ENCODE data around the gene DVL2.
"Not testable (repeated sequence)": the region's sequence is repeated elsewhere in the genome, so short reads cannot be mapped to it uniquely, and the experiment has no call there.

DVL2 gene

DNA sequence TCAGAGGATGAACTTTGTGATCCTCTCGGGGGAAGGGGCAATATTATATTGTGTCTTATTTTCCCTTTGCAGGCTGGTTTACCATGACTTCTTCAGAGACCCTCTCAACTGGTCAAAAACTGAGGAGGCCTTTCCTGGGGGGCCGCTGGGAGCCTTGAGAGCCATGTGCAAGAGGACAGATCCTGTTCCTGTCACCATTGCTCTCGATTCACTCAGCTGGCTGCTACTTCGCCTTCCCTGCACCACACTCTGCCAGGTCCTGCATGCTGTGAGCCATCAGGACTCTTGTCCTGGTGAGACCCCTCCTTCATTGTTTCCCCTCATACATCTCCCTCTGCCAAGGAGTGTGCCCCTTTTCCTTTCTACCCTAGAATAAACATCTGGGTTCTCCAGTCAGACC lies 20.2 kb upstream of the DVL2 start:
- DNase-seq: no peak

DNA sequence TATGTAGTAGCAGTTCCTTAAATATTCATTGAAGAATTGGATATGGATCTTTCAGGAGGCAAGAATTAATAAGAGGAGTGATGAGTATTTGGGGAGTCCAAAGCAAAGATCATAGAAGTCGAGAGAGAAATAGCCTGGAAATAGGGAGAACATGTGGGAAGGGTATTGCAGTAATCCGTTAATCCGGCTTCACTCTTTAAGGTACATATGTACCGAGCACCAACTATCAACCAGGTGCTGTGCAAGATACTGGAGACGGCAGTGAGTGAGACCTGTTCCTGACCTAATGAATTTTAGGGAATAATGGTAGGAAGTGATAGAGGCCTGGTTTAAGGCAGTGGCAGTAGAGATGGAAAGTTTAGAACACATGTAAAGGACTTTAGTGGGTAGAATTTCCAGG lies 18.8 kb upstream of the DVL2 start:
- no peak for DNase-seq

DNA sequence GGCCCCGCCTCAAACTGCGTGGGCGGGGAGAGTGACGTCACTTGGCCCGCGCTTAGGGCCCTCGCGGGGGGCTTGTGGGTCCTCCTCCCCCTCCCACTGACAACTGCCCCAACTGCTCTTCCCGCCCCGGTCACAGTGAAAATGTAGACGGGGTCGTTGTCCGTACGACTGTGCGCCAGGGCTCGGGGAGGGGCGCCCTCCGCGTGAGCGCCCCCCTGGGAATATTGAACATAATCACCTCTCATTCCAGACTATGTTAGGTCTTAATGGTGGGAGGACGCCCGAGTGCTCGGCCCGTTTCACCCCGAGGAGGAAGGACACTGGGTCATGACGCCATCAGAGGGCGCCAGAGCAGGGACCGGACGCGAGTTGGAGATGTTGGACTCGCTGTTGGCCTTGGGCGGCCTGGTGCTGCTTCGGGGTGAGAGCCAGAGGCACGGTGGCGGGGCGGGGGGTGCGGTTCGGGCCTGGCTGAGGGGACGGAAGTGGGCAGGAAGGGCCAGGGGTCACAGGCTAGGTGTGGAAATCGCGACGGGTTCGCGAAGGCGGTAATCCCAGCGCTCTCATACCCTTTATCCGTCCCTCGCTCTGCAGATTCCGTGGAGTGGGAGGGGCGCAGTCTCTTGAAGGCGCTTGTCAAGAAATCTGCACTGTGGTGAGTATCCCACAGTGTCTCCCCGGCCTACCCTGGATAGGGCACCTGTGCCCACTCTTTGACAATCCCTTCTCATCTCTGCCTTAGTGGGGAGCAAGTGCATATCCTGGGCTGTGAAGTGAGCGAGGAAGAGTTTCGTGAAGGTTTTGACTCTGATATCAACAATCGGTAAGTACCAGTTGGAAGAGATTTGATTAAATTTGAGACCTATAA lies 18.1 kb upstream of the DVL2 start, which contains the start of gene ELP5:
Gene ELP5, plus strand, starts transcription at position 40 of the 868 bp plus-strand sequence. Its CDS starts 336 bp downstream, at position 376.
- DNase-seq: peak; percentile 62

DNA sequence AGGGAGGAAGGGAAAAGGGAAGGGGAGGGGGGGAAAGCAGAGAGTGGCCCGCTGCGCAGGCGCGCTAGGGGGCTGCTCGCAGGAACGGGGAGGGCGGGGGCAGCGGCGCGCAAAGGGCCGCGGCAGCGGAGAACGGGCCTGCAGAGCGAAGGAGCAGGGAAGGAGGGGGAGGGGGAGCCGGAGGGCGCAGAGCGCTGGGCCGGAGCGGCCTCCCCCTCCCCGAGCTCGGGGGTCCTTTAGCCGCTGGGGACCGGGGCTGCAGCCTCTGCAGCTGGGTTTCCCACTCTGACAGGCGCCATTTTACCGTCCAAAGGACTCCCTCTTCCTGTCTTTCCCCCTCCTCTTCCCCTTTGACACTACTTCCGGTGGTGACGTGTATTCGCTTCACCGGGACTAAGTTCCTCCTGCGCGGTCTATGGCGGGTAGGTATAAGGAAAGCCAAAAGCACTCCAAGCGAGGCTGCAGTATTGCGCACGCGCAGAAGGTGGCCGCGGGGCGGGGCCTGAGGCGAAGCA lies 17.4 kb upstream of the DVL2 start, which contains the start of gene CTDNEP1:
Gene CTDNEP1, minus strand, starts transcription at position 74 of the 515 bp plus-strand sequence. CDS start 438 bp downstream, outside the sequence.
- DNase-seq: peak; percentile 83

DNA sequence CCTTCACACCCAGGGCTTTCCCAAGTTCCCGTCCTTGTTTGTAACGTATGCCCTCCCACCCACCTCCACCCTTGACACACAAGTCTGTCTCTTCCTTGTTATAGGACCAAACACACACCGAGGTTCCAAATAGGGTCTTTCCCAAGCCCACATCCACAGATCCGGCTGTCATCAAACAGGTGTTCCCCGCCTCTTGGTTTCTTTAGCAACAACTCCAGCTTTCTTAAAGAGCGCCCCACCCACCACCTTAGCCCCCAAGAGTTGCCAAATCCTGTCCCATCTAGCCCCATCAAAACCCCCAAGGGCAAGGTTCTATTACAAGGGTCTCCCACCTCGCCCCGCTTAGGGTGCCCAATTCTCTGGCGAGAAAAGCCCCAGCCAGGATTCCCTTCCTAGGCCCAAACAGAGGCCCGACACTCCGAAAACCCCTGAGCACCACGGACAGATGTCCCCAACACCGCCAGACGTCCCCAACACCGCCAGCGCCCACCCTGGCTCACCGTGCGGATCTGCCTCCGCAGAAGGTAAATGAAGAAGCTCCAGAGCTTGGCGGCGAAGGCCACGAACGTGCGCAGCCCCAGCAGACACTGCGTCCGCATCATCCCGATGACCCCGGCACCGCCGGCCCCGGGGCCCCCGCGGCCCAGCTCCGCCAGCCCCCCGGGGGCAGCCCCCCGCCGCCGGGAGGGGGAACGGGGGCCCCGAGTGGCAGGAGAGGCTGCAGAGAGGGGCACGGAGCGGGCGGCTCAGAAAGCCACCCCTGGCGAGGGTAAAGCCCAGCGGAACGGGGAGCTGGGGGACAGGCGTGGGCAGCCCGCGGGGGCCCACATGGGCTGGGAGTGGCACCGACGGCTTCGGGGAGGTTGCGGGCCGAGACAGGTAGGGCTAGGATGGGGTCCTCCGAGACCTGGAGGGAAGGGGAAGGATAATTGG lies 16.6 kb upstream of the DVL2 start:
- DNase-seq: no peak

DNA sequence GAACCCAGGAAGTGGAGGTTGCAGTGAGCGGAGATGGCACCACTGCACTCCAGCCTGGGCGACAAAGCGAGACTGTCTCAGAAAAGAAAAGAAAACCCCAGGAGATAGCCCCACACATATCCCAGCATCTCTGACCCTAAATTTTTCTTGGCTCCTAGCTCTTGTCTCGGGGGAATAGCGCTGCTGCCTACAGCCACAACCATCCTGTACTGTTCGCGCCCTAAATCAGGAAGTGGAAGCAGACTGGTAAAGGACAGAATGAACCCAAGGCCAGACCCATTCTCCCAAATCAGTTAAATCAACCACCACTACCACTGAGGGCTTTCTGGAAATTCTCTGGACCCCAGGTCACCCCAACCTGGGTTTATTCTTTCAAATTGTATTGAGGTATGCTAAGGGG lies 15.5 kb upstream of the DVL2 start:
- DNase-seq: no peak

DNA sequence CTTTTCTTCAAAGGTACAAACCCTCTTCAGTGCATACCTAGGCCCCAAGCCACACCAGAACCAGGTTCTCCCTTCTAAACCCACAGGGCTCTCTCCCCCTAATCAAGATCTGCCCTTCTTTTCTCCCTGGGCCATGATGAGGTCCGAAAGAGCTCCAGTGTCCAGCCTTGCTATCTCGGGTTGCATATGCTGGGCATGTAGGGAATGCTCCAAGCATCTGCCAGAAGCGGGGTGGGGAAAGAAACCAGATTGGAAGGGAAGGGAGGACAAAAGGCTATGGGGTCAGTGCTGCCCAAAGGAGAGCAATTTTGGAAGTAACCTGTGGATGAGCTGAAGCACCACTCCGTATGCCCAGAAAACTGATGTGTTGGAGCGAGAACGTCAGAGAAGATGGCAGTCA lies 14.9 kb upstream of the DVL2 start:
- no peak for DNase-seq

DNA sequence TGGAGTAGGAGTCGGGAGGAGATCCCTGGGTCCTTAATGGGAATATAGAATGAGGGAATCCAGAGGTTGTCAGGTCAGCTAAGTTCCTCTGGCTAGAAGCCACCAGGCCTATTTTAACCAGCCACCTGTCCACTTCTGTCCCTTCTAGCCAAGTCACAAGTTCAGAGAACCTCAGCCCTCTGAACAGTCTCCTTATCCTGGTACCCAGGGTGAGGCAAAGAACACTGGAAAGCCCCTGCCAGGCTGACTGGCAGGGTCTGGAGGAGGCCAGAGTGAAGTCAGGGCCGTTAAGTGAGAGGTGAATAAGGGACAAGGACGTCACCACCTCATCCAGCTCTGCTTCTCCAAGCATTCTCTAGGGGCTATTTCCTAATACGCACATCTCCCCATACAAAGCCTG lies 14.5 kb upstream of the DVL2 start:
- no peak for DNase-seq

DNA sequence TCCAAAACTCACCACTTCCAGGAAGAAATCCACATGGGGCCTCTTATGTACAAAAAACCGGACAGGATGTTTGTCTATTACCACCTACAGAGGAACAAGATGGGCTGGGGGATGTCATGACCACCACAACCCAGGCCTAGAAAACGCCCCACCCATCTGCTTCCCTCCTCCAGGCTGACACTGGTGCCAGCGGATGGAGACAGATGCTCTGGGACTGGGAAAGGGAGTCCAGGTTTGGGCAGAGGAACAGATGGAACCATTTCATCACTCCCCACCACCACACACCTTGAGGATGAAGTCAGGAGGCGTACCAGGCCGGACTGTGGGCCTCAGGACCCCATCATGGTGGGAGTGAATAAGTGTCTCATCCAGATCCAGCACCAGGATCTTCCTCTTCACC lies 12.5 kb upstream of the DVL2 start:
- no peak for DNase-seq

DNA sequence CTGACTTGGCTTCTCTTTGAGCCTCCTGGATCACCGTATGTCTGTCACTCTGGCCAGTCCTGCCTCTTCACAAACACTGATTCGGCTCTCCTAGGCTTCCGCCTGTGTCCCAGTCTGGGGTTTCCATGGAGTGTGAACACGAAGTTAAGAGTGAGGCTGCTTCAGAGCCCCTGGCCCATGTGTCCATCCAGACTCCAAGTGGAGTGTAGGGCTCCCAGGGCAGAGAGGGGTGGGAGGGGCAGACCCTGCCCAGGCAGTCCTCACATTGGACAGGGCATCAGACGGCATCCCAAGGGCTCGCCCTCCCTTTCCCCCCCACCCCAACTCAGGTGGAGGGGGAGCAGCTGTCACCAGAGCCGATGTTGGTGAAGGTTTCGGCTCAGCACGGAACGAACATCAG lies 9.5 kb upstream of the DVL2 start:
- DNase-seq: not testable (repeated sequence)

DNA sequence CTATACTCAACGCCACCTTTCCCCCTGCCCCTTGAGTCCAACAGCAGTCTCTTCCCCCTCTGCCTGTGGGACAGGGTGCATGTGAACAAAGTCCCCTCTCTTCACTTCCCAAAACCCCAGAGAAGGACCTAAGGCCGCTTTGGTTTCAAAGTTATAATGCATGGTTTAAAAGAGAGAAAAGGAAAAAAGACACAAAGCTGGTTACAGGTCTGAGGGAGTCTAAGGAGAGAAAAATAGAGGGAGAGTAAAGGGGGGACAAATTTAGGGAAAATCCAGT lies 9.1 kb upstream of the DVL2 start:
- no peak for DNase-seq

DNA sequence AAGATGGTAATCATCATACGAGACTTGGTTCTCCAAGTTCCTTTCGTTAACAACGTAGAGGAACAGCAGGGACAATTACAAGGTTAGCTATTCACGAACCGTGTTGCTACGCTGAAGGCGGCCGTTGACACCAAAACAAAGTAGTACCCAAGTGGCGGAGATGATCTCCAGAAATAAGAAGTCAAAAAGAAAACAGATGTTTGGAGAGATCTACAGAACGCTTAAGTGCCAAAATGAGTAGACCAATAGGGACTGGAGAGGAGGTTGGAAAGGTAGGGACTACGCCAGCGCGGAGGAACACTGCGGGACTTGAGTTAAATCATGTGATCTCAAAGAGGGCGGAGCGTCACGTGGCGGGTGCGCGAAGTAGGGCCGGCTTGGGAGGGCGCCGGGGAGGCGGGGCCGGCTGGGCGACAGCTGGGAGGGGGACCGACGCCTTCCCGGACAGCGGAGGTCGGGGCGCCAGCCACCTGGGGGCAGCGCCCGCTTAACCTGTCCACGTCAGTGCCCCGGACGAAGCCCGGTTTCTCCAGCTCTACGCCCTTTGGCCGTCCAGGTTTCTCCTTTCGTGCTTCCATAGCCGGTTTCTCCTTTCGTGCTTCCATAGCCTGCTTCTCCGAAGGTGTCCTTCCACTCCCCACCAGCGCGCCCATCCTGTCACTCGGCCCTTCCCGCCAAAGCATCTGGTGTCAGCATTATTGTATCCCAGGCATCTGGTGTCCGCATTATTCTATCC lies 8.6 kb upstream of the DVL2 start:
- peak; percentile 53 for DNase-seq

DNA sequence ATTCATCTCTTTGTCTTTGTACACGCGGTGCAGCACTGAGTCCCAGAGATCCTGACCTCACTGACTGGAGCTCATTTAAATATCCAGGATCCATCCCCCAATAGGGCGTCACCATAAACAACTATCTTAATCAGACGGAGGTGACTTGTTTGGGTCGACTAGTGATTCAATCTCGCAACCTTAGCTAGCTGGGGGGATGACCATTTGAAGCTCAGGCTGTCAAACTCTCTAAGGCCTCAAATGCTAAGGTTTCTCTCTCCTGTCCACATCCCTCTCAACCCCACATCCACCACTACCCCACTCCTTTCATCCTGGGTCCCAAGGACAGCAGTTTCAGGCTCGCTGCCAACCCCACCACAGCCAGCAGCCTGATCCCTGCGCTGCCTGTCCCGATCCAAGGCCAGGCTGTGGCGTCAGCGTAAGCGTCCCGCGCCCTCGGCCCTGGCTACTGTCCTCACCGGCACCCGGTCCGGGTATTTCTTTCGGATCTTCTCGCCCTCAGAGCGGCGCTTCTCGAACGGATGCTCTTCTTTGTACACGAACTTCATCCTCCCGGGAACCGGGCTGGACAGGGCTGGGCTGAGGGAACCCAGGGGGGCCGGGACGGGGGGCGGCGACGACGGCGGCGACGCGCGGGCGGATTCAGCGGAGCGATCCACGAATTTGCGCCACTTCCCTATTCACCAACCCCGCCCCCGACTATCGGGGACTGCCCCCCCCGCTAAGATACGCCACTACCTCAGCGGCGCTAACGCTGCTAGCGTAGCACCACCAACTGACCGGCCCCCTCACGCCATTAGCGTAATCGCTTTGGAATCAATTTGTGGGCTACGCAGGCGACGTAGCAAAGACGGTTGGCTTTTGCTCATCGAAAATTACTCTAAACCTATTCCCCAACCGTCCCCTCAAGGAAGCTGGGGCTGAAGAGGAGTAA lies 7.7 kb upstream of the DVL2 start, which contains the start of gene GABARAP:
Gene GABARAP, minus strand, starts transcription at position 667 of the 934 bp plus-strand sequence. Its CDS starts 119 bp downstream, at position 548.
- DNase-seq: no peak

DNA sequence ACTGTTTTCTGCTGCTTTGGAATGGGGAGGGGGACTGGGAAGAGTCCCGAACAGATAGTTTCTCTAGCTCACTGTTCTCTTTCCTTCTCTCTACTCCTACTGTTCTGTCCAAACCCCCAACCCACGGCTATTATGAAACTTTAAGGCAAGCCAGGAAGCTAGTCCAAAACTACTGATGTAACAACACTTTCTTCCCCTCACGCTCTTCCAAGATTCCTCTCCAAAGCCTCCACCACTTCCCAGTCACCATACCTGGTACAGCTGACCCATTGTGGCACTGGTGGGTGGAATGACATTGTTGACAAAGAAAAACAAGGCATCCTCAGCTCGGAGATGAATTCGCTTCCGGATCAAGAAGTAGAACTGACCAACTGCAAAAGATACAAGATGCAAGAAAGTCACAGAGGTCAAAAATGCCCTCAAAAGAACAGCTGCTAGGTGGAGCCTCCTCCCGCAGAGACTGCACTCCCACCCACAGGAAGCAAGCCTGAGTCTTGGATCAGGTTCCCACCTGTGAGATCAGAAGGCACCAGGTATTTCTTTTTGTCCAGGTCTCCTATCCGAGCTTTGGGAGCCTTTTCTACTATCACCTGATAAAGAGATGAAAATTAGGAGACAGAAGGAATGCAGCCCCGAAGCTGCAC lies 6.9 kb upstream of the DVL2 start:
- no peak for DNase-seq

DNA sequence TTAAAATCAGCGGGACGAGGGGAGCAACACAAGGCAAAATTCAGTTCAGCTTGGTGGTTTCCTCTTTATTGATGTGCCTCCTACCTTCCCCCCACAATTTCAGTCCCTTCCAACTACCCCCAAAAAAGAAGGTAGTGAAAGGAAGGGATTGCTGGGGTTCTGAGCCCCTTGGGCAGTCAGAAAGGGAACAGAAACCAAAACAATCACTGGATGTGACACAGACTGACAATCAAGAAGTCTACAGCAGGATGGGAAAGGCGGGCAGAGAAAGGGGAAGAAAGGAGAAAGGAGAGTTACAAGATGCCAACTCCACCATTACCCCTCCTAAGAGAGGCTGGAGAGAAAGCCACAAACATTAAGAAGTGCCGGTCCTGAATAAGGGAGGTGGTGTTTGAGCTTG lies 6.1 kb upstream of the DVL2 start:
- no peak for DNase-seq

DNA sequence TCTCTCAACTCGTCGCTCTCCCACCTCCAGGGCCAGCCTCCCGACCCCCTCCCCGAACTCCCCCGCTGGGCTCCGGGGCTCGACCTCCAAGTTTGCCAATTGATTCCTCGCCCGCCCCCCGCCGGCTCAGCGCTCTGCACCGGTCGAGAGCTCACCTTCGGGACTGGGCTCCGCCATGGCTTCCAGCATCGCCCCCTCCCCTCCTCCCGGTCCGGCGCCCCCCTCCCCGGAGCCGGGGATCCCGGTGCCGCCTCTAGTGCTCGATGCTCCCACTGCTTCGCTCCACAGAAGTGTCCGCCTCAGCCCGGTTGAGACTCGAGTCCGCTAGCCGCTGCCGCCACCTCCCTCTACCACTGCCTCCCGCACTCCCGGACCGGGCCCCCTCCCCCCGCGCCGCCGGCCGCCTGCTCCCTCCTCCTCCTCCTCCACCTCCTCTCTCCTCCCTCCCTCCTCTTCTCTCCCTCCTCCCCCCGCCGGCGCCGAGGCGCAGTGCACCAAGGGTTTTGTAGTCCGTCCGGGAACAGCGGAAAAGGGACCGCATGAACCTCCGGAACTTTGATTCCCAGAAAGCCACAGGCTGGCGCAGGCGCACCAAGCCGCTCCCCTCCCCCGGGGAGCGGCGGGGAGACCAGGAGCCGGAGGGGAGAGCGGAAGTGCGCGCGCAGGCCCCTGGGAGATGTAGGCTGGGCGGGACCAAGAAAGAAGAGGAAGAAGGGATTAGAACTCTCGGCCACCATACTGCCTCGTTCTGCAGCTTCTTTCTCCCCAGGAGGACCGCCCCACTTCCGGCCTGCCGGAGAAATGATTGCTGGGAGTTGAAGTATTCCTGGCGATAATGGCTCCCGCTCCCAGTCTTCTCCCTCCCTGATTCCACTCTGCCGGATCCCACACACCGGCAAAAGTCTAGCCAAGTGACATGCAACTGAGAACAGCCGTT lies 5.0 kb upstream of the DVL2 start, which contains the start of gene PHF23:
Gene PHF23, minus strand, starts transcription at position 367 of the 937 bp plus-strand sequence. Its CDS starts 178 bp downstream, at position 189.
- DNase-seq: peak; percentile 85

DNA sequence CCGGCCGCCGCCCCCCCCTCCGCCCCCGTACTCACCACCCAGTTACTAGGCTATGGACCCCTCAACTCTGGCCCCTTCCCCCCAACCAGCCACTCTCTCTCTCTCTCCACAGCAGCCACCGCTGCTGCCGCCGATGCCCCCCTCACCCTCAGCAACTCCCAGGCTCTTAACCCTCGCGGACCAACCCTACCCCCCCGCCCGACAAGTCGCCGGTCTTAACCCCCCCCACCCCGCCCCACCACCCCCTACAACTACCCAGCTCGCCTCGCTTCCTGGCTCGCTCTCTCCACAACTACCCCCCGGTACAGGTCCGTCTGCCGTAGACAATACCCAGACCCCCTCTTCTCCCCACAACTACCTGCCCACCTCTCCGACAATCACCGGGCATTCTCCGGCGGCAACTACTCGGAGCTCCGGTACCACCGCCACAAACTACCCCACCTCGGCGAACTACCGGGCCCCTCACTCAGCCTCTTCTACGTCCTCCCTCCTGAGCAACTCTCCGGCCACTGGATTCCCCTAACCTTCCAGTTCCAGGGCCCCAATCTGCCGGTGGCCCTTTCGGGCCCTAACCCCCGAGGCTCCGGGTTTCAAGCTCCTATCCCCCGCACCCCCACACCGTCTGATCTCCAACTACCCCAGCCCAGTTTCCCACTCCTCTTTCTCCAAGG lies 4.2 kb upstream of the DVL2 start:
- no peak for DNase-seq

DNA sequence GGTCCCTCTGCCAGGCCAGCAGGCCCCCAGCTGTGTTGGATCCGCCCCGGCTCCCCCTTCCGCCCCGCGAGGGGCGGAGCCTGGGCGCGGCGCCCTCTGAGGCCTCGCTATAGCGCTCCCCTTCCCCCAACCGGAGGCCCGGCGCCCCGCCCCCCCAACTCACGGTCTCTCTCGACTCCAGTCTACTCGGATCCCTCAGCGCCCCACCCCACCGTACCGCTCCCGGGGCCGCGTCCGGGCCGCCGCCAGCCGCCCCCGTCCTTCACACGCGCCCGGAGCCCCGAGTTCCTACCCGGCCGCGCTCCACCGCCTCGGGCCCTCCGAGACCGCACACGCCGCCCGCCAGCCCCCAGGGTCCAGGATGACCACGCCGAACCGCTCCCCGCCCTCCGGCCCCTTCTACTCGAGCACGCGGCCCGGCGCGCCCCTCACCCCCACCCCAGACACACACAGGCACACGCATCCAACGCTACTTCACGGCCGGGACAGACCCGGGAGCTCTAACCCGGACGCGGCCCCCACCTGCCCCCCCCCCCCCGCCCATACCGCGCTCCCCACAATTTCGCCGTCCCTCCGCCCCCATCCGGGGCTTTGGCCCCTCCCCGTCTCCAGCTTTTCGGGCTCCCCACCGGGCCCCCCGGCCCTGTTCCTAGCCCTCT lies 3.6 kb upstream of the DVL2 start:
- DNase-seq: no peak
